Neuronal stem cell (in vitro differentiated cells): ENCODE data around the gene ELP1.
"Not testable (repeated sequence)": the region's sequence is repeated elsewhere in the genome, so short reads cannot be mapped to it uniquely, and the experiment has no call there.

Experiments
- DNase-seq: peaks from one replicate; pipeline ENCODE4 v3.0.0-alpha.2; 2013; ENCODE audit warnings: low spot score
- H2AFZ ChIP-seq: one replicate; pipeline ENCODE4 v1.6.1; 2013; ENCODE audit warnings: mild to moderate bottlenecking, low read length, inconsistent platforms
- H2AK5ac ChIP-seq: 2 replicates; pipeline ENCODE4 v1.6.1; 2013; ENCODE audit warnings: low read depth, mild to moderate bottlenecking, inconsistent platforms, low read length, moderate library complexity, mixed read lengths
- H2BK120ac ChIP-seq: 2 replicates; pipeline ENCODE4 v1.6.1; 2013; ENCODE audit warnings: low read depth, mild to moderate bottlenecking, inconsistent platforms, low read length, moderate library complexity, mixed read lengths
- H2BK12ac ChIP-seq: one replicate; pipeline ENCODE4 v1.6.1; 2013; ENCODE audit warnings: low read length, inconsistent platforms
- H2BK15ac ChIP-seq: 2 replicates; pipeline ENCODE4 v1.6.1; 2013; ENCODE audit warnings: mild to moderate bottlenecking, low read length, inconsistent platforms, mixed read lengths
- H2BK5ac ChIP-seq: one replicate; pipeline ENCODE4 v1.6.1; 2013; ENCODE audit warnings: inconsistent platforms, mild to moderate bottlenecking, low read length, moderate library complexity
- H3K14ac ChIP-seq: one replicate; pipeline ENCODE4 v1.6.1; 2013; ENCODE audit warnings: low read length, inconsistent platforms
- H3K18ac ChIP-seq: 2 replicates; pipeline ENCODE4 v1.6.1; 2013; ENCODE audit warnings: low read length, inconsistent platforms
- H3K23ac ChIP-seq: 2 replicates; pipeline ENCODE4 v1.6.1; 2013; ENCODE audit warnings: low read depth, mild to moderate bottlenecking, mixed read lengths, low read length, inconsistent platforms; ENCODE audit not compliant: poor library complexity
- H3K27ac ChIP-seq: replicated peaks from 3 replicates; pipeline ENCODE4 v1.5.1; 2013; ENCODE audit warnings: low read length, inconsistent platforms
- H3K27me3 ChIP-seq, 3 experiments: 2 replicates each; pipeline ENCODE4 v1.6.1; 2013; ENCODE audit warnings: low read length in 3 of 3, mild to moderate bottlenecking in 2 of 3, inconsistent platforms in 1 of 3, low read depth in 1 of 3, mixed read lengths in 1 of 3, moderate library complexity in 1 of 3; ENCODE audit not compliant: control insufficient read depth in 3 of 3, insufficient read depth in 3 of 3
- H3K36me3 ChIP-seq, 2 donors: replicated peaks in 1 of 2; 2 replicates each; pipeline ENCODE4 v1.6.1; 2013; ENCODE audit warnings: low read length in 2 of 2; ENCODE audit not compliant: control insufficient read depth in 2 of 2, insufficient read depth in 2 of 2
- H3K4ac ChIP-seq: 2 replicates; pipeline ENCODE4 v1.6.1; 2013; ENCODE audit warnings: inconsistent platforms, mild to moderate bottlenecking, low read length, moderate library complexity
- H3K4me1 ChIP-seq, 2 donors: 1 replicate in 1 of 2; 2 replicates in 1 of 2; pipeline ENCODE4 v1.6.1; 2013; ENCODE audit warnings: low read length in 2 of 2, low read depth in 1 of 2; ENCODE audit not compliant: control insufficient read depth in 2 of 2, insufficient read depth in 1 of 2
- H3K4me2 ChIP-seq: one replicate; pipeline ENCODE4 v1.6.1; 2013; ENCODE audit warnings: mild to moderate bottlenecking, low read length, inconsistent platforms; ENCODE audit not compliant: insufficient read depth, poor library complexity, severe bottlenecking
- H3K4me3 ChIP-seq, 2 donors: 2 replicates each; pipeline ENCODE4 v1.5.1; 2013; ENCODE audit warnings: low read length in 2 of 2, mild to moderate bottlenecking in 2 of 2, inconsistent platforms in 1 of 2, moderate library complexity in 1 of 2
- H3K79me1 ChIP-seq: one replicate; pipeline ENCODE4 v1.6.1; 2013; ENCODE audit warnings: low read depth, mild to moderate bottlenecking, inconsistent platforms, low read length, moderate library complexity
- H3K9ac ChIP-seq: one replicate; pipeline ENCODE4 v1.6.1; 2013; ENCODE audit warnings: mild to moderate bottlenecking, low read depth, low read length, inconsistent platforms; ENCODE audit not compliant: poor library complexity
- H3K9me3 ChIP-seq, 2 donors: replicated peaks in 1 of 2; 2 replicates each; pipeline versions ENCODE3 to v1.6.1; 2013; ENCODE audit warnings: low read length in 2 of 2, mild to moderate bottlenecking in 2 of 2, inconsistent platforms in 1 of 2, low read depth in 1 of 2, mixed read lengths in 1 of 2, moderate library complexity in 1 of 2; ENCODE audit not compliant: control insufficient read depth in 2 of 2, insufficient read depth in 1 of 2
- H4K8ac ChIP-seq: one replicate; pipeline ENCODE4 v1.6.1; 2013; ENCODE audit warnings: low read depth, mild to moderate bottlenecking, inconsistent platforms, low read length, moderate library complexity
- H4K91ac ChIP-seq: one replicate; pipeline ENCODE4 v1.6.1; 2013; ENCODE audit warnings: low read length, low read depth, mild to moderate bottlenecking, inconsistent platforms; ENCODE audit not compliant: poor library complexity
- WGBS, 2 donors: extraction: QIAGEN DNeasy Blood & Tissue Kit; methylation state at CpG; one replicate each; pipeline ENCODE4 v1.1.7; 2013; ENCODE audit warnings: missing lambda C conversion rate in 2 of 2, mixed read lengths in 1 of 2; ENCODE audit not compliant: insufficient read length in 2 of 2, insufficient replicate concordance in 1 of 2; ENCODE audit errors: extremely low coverage in 2 of 2; 5-methylcytosine and 5-hydroxymethylcytosine counted together

The ELP1 gene

DNA sequence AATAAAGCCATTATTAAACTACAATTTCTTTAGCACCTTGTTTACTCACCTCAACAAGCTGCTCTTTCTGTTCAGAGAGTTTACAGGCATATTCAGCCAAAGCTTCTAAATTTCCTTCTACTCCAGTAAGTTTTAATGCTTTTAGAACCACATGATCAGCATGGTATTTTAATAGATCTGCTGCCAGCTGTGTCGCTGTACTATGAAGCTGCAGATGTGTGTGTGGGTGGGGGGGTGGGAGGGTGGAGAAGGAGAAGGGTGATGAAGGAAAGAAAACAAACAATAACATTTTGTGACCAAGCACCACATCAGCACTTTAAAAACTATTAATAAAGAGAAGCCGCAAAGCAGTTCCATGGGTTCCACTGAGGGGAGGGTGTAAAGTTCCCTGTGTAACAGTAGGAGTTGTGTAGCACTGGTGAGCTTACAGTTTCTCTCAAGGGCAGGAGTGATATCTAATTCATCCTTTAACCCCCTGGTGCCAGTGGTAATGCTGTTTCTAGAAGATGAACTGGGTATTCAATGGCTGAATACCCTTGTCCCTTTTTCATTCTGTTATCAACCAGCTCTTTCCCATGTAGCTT is 38.8 kb upstream of the ELP1 start:
- no peak overlapping the region for H2AK5ac ChIP-seq
- no peak overlapping the region for H3K18ac ChIP-seq
- H3K79me1 ChIP-seq, result no peaks in the 10 kb centered on the region
- H3K27me3 ChIP-seq, result no peaks in the 10 kb centered on the region
- no peak overlapping the region for H3K4me3 ChIP-seq
- H2AFZ ChIP-seq, result no peak overlapping the region
- H3K4ac ChIP-seq, result no peak overlapping the region
- no peak overlapping the region for H4K8ac ChIP-seq
- no peak overlapping the region for H3K14ac ChIP-seq
- H3K9ac ChIP-seq, result no peak overlapping the region
- DNase-seq, result no peak
- H3K23ac ChIP-seq, result no peak overlapping the region
- H3K4me2 ChIP-seq, result no peak overlapping the region
- H3K4me1 ChIP-seq, result no peaks in the 10 kb centered on the region
- peaks cover 0 to 4% of the 10 kb centered on the region in 2 donors for H3K9me3 ChIP-seq
- H3K36me3 ChIP-seq, result peaks cover 8 to 84% of the 10 kb centered on the region in 2 donors
- no peak overlapping the region for H3K27ac ChIP-seq
- WGBS, 2 donors, result no CpG with 5 or more reads among the region's 2 CpGs
- no peak overlapping the region for H2BK15ac ChIP-seq
- H2BK12ac ChIP-seq, result no peak overlapping the region
- no peak overlapping the region for H2BK120ac ChIP-seq
- no peak overlapping the region for H2BK5ac ChIP-seq
- H4K91ac ChIP-seq, result no peak overlapping the region

GRCh38 chr9:108972186-108972585 is 38.3 kb upstream of the ELP1 start:
- H3K36me3 ChIP-seq, result peaks cover 10 to 84% of the 10 kb centered on the region in 2 donors
- H3K4me3 ChIP-seq, result no peak overlapping the region
- H4K8ac ChIP-seq, result no peak overlapping the region
- no peak overlapping the region for H3K27ac ChIP-seq
- no peak overlapping the region for H2BK12ac ChIP-seq
- no peaks in the 10 kb centered on the region for H3K4me1 ChIP-seq
- H3K27me3 ChIP-seq, result no peaks in the 10 kb centered on the region
- H2BK120ac ChIP-seq, result no peak overlapping the region
- no CpG with 5 or more reads among the region's 3 CpGs for WGBS, 2 donors
- H2BK5ac ChIP-seq, result no peak overlapping the region
- H3K9ac ChIP-seq, result no peak overlapping the region
- H2BK15ac ChIP-seq, result no peak overlapping the region
- no peak overlapping the region for H3K4ac ChIP-seq
- H2AK5ac ChIP-seq, result no peak overlapping the region
- no peak overlapping the region for H3K23ac ChIP-seq
- H3K14ac ChIP-seq, result no peak overlapping the region
- no peaks in the 10 kb centered on the region for H3K79me1 ChIP-seq
- no peak overlapping the region for H2AFZ ChIP-seq
- no peak overlapping the region for H3K4me2 ChIP-seq
- H3K18ac ChIP-seq, result no peak overlapping the region
- no peak for DNase-seq
- H3K9me3 ChIP-seq, result peaks cover 0 to 4% of the 10 kb centered on the region in 2 donors
- H4K91ac ChIP-seq, result no peak overlapping the region

DNA sequence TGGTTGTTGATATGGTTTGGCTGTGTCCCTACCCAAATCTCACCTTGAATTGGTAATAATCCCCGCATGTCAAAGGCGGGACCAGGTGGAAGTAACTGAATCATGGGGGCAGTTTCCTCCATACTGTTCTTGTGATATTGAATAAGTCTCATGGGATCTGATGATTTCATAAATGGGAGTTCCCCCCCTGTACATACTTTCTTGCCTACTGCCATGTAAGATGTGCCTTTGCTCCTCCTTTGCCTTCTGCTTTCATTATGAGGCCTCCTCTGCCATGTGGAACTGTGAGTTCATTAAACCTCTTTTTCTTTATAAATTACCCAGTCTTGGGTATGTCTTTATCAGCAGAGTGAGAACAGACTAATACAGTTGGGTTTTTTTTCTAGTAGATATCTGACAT is 37.5 kb upstream of the ELP1 start:
- H3K9ac ChIP-seq, H2BK120ac ChIP-seq, H3K23ac ChIP-seq, H3K18ac ChIP-seq, H3K27me3 ChIP-seq, H3K79me1 ChIP-seq, H2BK12ac ChIP-seq, H2AFZ ChIP-seq, H2BK5ac ChIP-seq, H3K4me2 ChIP-seq, H3K4me3 ChIP-seq, DNase-seq, H2AK5ac ChIP-seq, H4K8ac ChIP-seq, H2BK15ac ChIP-seq, H3K4ac ChIP-seq, H3K14ac ChIP-seq, H3K27ac ChIP-seq, H4K91ac ChIP-seq, H3K4me1 ChIP-seq, H3K9me3 ChIP-seq: not testable (repeated sequence)
- no CpG with 5 or more reads among the region's 2 CpGs for WGBS, 2 donors
- peaks cover 10 to 86% of the 10 kb centered on the region in 2 donors for H3K36me3 ChIP-seq

- Histone ChIP-seq H3K9ac (no peak overlapping the region), H2AFZ (no peak overlapping the region), H4K8ac (no peak overlapping the region), H3K18ac (no peak overlapping the region), H3K23ac (no peak overlapping the region), H3K36me3 (peaks cover 12 to 90% of the 10 kb centered on the region in 2 donors), H2BK12ac (no peak overlapping the region), H3K27me3 (no peaks in the 10 kb centered on the region), H3K4me1 (no peaks in the 10 kb centered on the region), H3K27ac (no peak overlapping the region), H2BK120ac (no peak overlapping the region), H2BK15ac (no peak overlapping the region), H3K79me1 (no peaks in the 10 kb centered on the region), H2AK5ac (no peak overlapping the region), H4K91ac (no peak overlapping the region), H3K4ac (no peak overlapping the region), H3K4me2 (no peak overlapping the region), H2BK5ac (no peak overlapping the region), H3K9me3 (peaks cover 0 to 4% of the 10 kb centered on the region in 2 donors), H3K4me3 (no peak overlapping the region), H3K14ac (no peak overlapping the region)
- DNase-seq, result no peak
Measured at GRCh38 chr9:108967916-108968315, 34.0 kb upstream of the ELP1 start.
